Brain microvascular endothelial cell (primary cell): ENCODE results near the gene TRIM42.

Experiments
- DNase-seq: peaks from one replicate; pipeline ENCODE4 v3.0.0-alpha.2; 2020
- H3K27ac ChIP-seq: fragments of 250-450 bp; sonication (Bioruptor Pico); 2 replicates; pipeline ENCODE4 v1.5.1; 2020; ENCODE audit warnings: mild to moderate bottlenecking, moderate library complexity
- H3K27me3 ChIP-seq: fragments of 250-450 bp; sonication (Bioruptor Pico); replicated peaks from 2 replicates; pipeline ENCODE4 v1.5.1; 2020; ENCODE audit warnings: mild to moderate bottlenecking
- H3K36me3 ChIP-seq: fragments of 250-450 bp; sonication (Bioruptor Pico); replicated peaks from 2 replicates; pipeline ENCODE4 v1.5.1; 2020; ENCODE audit warnings: mild to moderate bottlenecking
- H3K4me3 ChIP-seq: 2 replicates; pipeline ENCODE4 v1.5.1; 2011; ENCODE audit warnings: low read depth, mild to moderate bottlenecking, control low read depth, low read length, moderate library complexity
- CTCF ChIP-seq: IDR thresholded peaks from 2 replicates; pipeline ENCODE4 v1.5.1; 2011; ENCODE audit warnings: low read depth, mild to moderate bottlenecking, moderate library complexity, low read length, control low read depth, inconsistent platforms; ENCODE audit errors: missing control alignments
- in situ Hi-C: cut with HindIII; loops from 2 replicates; pipeline ENCODE4 v1.10.0; 2017; ENCODE audit warnings: low sequenced_read_pairs, low pct_ligation_motif_present

TRIM42 gene

GRCh38 chr3:140704733-140705132 lies 26.9 kb downstream of the TRIM42 start:
- TF ChIP-seq CTCF: no peak
- H3K4me3 ChIP-seq: no peak overlapping the region
- DNase-seq: no peak
- in situ Hi-C loops: no loop called here
- no peak overlapping the region for H3K27ac ChIP-seq
- H3K27me3 ChIP-seq: no peaks in the 10 kb centered on the region
- H3K36me3 ChIP-seq: no peaks in the 10 kb centered on the region

GRCh38 chr3:140705954-140706353 lies 28.1 kb downstream of the TRIM42 start:
- H3K4me3 ChIP-seq: no peak overlapping the region
- DNase-seq: no peak
- H3K27me3 ChIP-seq: no peaks in the 10 kb centered on the region
- no peak overlapping the region for H3K27ac ChIP-seq
- H3K36me3 ChIP-seq: no peaks in the 10 kb centered on the region
- no peak for TF ChIP-seq CTCF
- in situ Hi-C loops: no loop called here

- no peak for DNase-seq
- Histone ChIP-seq H3K27me3 (no peaks in the 10 kb centered on the region), H3K36me3 (no peaks in the 10 kb centered on the region), H3K4me3 (no peak overlapping the region), H3K27ac (no peak overlapping the region)
- in situ Hi-C loops: no loop called here
- no peak for TF ChIP-seq CTCF
Measured at GRCh38 chr3:140706360-140706759, 28.5 kb downstream of the TRIM42 start.

GRCh38 chr3:140708815-140709214 lies 31.0 kb downstream of the TRIM42 start:
- no peak overlapping the region for H3K4me3 ChIP-seq
- no peaks in the 10 kb centered on the region for H3K36me3 ChIP-seq
- no peak for TF ChIP-seq CTCF
- no peak for DNase-seq
- in situ Hi-C loops: no loop called here
- H3K27ac ChIP-seq: no peak overlapping the region
- H3K27me3 ChIP-seq: no peaks in the 10 kb centered on the region

- DNase-seq: no peak
- H3K27me3 ChIP-seq: no peaks in the 10 kb centered on the region
- no peak overlapping the region for H3K4me3 ChIP-seq
- no peak for TF ChIP-seq CTCF
- in situ Hi-C loops: no loop called here
- no peaks in the 10 kb centered on the region for H3K36me3 ChIP-seq
- H3K27ac ChIP-seq: no peak overlapping the region
Measured at GRCh38 chr3:140709751-140710150, 31.9 kb downstream of the TRIM42 start.

- TF ChIP-seq CTCF: no peak
- in situ Hi-C loops: no loop called here
- Histone ChIP-seq H3K4me3 (no peak overlapping the region), H3K27ac (no peak overlapping the region), H3K27me3 (no peaks in the 10 kb centered on the region), H3K36me3 (no peaks in the 10 kb centered on the region)
- DNase-seq: no peak
Measured at GRCh38 chr3:140710711-140711389, 33.0 kb downstream of the TRIM42 start.
